Loucy (cell line): ENCODE results near the gene HRH2.

ENCODE experiments used
- H2AFZ ChIP-seq: fragments of 200-600 bp; sonication (generic); 2 replicates; pipeline ENCODE4 v1.6.0; 2016; ENCODE audit warnings: antibody characterized with exemption, mild to moderate bottlenecking, low read length, moderate library complexity
- H3F3A ChIP-seq: fragments of 200-600 bp; 2 replicates; pipeline ENCODE4 v1.6.0; 2016; ENCODE audit warnings: antibody characterized with exemption, low read depth, mild to moderate bottlenecking
- H3K27me3 ChIP-seq: fragments of 200-600 bp; sonication (generic); 2 replicates; pipeline ENCODE4 v1.6.1; 2014; ENCODE audit warnings: low read length, mild to moderate bottlenecking; ENCODE audit not compliant: insufficient read depth, poor library complexity, severe bottlenecking
- H3K36me3 ChIP-seq: fragments of 200-600 bp; sonication (generic); 2 replicates; pipeline ENCODE4 v1.6.1; 2016; ENCODE audit warnings: low read length; ENCODE audit not compliant: insufficient read depth
- H3K4me1 ChIP-seq: fragments of 200-600 bp; sonication (generic); 2 replicates; pipeline ENCODE4 v1.5.1; 2014; ENCODE audit warnings: low read length, mild to moderate bottlenecking; ENCODE audit not compliant: insufficient read depth, poor library complexity, severe bottlenecking
- H3K4me2 ChIP-seq: fragments of 200-600 bp; sonication (generic); 2 replicates; pipeline ENCODE4 v1.6.0; 2014; ENCODE audit warnings: antibody characterized with exemption, low read length, low read depth, mild to moderate bottlenecking; ENCODE audit not compliant: poor library complexity, severe bottlenecking
- H3K4me3 ChIP-seq: fragments of 200-600 bp; sonication (generic); 2 replicates; pipeline ENCODE4 v1.5.1; 2014; ENCODE audit warnings: low read length, mild to moderate bottlenecking, mixed read lengths; ENCODE audit not compliant: poor library complexity, severe bottlenecking
- H3K79me2 ChIP-seq: fragments of 200-600 bp; sonication (generic); 2 replicates; pipeline ENCODE4 v1.6.1; 2014; ENCODE audit warnings: low read length; ENCODE audit not compliant: insufficient read depth
- H3K9ac ChIP-seq: fragments of 200-600 bp; sonication (generic); 2 replicates; pipeline ENCODE4 v1.6.0; 2014; ENCODE audit warnings: mild to moderate bottlenecking, low read depth, low read length, moderate library complexity; ENCODE audit not compliant: poor library complexity, severe bottlenecking
- H3K9me2 ChIP-seq: fragments of 200-600 bp; sonication (generic); replicated peaks from 2 replicates; pipeline ENCODE4 v1.6.1; 2016; ENCODE audit warnings: low read depth, low read length, mixed read lengths
- H3K9me3 ChIP-seq: fragments of 200-600 bp; sonication (generic); 2 replicates; pipeline ENCODE4 v1.6.1; 2014; ENCODE audit warnings: mild to moderate bottlenecking, antibody characterized with exemption, low read length, low read depth; ENCODE audit not compliant: insufficient read depth
- H4K20me1 ChIP-seq: fragments of 200-600 bp; sonication (generic); 2 replicates; pipeline ENCODE4 v1.6.0; 2014; ENCODE audit warnings: antibody characterized with exemption, low read length, mild to moderate bottlenecking; ENCODE audit not compliant: insufficient read depth, poor library complexity, severe bottlenecking
- EZH2phosphoT487 ChIP-seq: fragments of 200-600 bp; IDR thresholded peaks from 2 replicates; pipeline ENCODE4 v1.6.1; 2018; ENCODE audit warnings: antibody characterized with exemption, mild to moderate bottlenecking, moderate library complexity, borderline replicate concordance
- TF ChIP-seq, protein P1 (sequence below): fragments of 200-600 bp; sonication (generic); conservative IDR thresholded peaks from 2 replicates; pipeline ENCODE4 v1.5.1; 2014; ENCODE audit warnings: mild to moderate bottlenecking, antibody characterized with exemption, low read length

HRH2 gene

DNA sequence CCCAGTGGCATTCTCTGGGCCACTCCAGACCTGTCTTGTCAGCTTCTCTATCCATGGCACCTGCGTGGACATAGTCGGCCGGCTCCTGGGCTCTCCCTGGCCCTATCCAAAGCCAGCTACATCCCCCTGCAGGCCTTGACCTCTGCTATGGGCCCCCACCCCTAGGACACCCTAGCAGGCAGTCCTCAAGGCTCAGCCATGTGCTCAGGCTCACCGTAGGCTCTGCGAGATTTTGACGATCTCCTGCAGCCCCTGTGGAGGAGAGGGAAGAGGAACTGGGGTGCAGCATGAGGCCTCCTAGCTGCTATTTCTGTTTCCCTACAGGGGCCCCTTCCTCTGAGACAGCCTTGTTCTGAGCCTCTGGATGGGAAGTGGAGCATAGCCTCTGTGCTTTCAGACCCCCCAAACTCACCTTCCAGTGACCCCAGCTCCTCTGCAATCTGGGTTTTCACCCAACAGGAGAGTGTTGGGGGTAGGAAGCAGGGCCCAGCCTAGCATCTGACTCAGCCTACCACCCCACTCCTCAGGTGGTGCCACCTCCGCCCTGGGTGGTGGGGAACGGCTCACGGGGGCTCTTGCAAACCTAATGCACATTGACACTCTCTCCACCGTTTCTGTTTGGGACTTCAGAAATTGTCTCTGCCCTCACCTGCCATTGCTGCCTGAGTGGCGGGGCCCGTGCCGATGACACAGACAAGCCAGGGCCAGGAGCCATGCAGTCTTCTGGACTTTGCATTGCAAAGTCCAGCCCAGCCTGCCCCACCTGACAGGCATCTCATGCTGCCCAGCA lies 36.7 kb downstream of the HRH2 start:
- no peak overlapping the region for H3K4me3 ChIP-seq

DNA sequence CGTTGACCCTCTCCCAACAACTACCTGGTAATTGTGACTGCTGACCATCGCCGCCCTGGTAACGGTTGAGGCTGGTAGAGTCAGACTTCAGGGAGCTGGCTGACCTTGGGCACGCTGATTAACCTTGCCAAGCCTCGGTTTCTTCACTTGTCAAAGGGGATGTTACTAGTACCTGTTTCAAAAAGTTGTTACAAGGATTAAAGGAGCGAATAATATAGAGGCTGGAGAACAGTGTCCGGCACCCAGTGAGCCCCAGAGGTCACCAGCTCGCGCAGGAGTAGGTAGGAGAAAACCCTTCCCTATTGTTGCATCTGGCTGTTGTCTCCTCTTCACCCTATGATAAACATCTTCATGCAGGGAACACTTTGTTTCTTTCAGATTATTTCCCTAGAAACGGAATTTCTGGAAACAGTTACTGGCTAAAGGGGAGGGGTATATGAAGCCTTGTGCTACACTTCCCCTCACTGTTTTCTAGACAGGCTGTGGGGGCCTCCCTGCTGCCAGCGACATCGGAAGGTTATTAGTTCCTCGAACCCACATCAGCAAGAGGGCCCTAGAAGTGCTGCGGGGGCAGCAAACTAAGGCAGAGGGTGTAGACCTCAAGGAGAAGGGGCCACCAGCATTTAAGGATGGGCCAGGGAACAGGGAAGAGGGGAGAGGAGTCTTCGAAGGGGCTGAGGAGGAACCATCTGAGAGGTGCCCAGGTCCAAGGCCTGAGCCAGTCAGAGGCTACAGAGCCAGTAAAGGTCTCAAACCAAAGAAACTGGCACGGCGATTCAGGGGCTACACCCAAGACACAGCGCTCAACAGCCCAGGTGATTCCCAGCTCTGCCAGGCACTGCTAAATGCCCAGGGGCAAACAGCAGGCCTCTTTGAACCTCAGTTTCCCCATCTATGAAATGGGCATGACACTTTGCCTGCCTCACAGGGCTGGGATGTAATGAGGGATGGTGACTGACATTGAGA lies 37.6 kb downstream of the HRH2 start:
- Histone ChIP-seq H3K9ac (no peak overlapping the region), H4K20me1 (no peaks in the 10 kb centered on the region), H3K9me2 (no peaks in the 10 kb centered on the region), H3F3A (no peaks in the 10 kb centered on the region), H3K4me3 (no peak overlapping the region), H3K27me3 (no peaks in the 10 kb centered on the region), H3K4me1 (peaks cover 23% of the 10 kb centered on the region), H3K9me3 (no peaks in the 10 kb centered on the region), H3K79me2 (no peaks in the 10 kb centered on the region), H3K36me3 (no peaks in the 10 kb centered on the region), H3K4me2 (peak overlapping the region; percentile 73), H2AFZ (no peak overlapping the region)
- TF ChIP-seq EZH2phosphoT487, result no peak
- TF ChIP-seq, protein P1, sequence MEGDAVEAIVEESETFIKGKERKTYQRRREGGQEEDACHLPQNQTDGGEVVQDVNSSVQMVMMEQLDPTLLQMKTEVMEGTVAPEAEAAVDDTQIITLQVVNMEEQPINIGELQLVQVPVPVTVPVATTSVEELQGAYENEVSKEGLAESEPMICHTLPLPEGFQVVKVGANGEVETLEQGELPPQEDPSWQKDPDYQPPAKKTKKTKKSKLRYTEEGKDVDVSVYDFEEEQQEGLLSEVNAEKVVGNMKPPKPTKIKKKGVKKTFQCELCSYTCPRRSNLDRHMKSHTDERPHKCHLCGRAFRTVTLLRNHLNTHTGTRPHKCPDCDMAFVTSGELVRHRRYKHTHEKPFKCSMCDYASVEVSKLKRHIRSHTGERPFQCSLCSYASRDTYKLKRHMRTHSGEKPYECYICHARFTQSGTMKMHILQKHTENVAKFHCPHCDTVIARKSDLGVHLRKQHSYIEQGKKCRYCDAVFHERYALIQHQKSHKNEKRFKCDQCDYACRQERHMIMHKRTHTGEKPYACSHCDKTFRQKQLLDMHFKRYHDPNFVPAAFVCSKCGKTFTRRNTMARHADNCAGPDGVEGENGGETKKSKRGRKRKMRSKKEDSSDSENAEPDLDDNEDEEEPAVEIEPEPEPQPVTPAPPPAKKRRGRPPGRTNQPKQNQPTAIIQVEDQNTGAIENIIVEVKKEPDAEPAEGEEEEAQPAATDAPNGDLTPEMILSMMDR, result no peak

More for the DNA sequence above, 36.7 kb downstream of the HRH2 start:
- Histone ChIP-seq H3K4me1 (peaks cover 23% of the 10 kb centered on the region), H3F3A (no peaks in the 10 kb centered on the region), H4K20me1 (no peaks in the 10 kb centered on the region), H3K9me2 (no peaks in the 10 kb centered on the region), H3K9ac (no peak overlapping the region), H3K9me3 (no peaks in the 10 kb centered on the region), H2AFZ (no peak overlapping the region), H3K4me2 (no peak overlapping the region), H3K36me3 (no peaks in the 10 kb centered on the region), H3K79me2 (no peaks in the 10 kb centered on the region), H3K27me3 (no peaks in the 10 kb centered on the region)
- no peak for TF ChIP-seq EZH2phosphoT487
- TF ChIP-seq, protein P1, result no peak

DNA sequence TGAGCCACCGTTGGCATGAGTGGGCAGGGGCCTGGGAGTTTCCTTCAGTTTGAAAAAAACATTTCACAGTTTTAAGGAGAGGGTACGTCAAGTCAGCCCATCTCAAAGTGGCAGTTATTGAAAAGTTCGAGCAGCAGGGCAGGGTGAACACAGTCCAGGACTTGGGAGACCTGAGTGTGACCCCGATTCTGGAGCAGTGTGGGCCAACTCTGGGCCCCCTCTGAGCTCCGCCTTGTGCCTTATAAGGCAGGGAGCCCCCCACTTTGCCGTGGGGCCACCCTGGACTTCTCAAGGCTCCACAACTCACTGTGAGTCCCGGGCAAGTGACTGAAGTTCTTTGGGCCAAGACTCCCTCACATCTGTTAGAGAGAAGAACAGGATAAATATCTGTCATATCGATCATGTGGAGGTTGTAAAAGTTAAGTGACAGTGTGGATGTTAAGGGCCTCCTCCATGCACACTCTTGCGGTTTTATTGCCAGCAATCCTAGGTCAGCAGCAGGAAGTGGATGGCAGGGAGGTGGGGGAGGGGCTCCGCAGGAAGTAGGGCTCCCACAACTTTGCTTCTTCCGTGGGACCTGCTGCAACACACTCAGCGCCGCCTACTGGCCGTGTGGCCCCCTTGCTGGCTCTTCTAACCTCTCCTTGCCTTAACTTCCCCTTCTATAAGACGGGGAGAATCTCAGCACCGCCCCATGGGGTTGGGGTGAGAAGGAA lies 38.4 kb downstream of the HRH2 start:
- H2AFZ ChIP-seq, result no peak overlapping the region
- H3K4me1 ChIP-seq, result peaks cover 23% of the 10 kb centered on the region
- no peaks in the 10 kb centered on the region for H3K9me2 ChIP-seq
- no peak for TF ChIP-seq EZH2phosphoT487
- TF ChIP-seq, protein P1, result peak; percentile 77
- no peaks in the 10 kb centered on the region for H3K9me3 ChIP-seq
- peak overlapping the region; percentile 55 for H3K4me3 ChIP-seq
- H3K36me3 ChIP-seq, result no peaks in the 10 kb centered on the region
- H3K4me2 ChIP-seq, result peak overlapping the region; percentile 73
- H4K20me1 ChIP-seq, result no peaks in the 10 kb centered on the region
- H3K27me3 ChIP-seq, result no peaks in the 10 kb centered on the region
- H3F3A ChIP-seq, result no peaks in the 10 kb centered on the region
- no peaks in the 10 kb centered on the region for H3K79me2 ChIP-seq
- H3K9ac ChIP-seq, result peak overlapping the region; percentile 56
